ENCODE results near the gene IFT52.

Gene IFT52

GRCh38 chr20:43545837-43546578 is 44.7 kb upstream of the IFT52 start:
- Histone ChIP-seq H3K4me1 (ENCODE audit: insufficient read depth, insufficient read length) (peaks cover 5% of the 10 kb centered on the region), H3K9me3 (ENCODE audit: insufficient read depth, low read length) (peaks cover 15% of the 10 kb centered on the region; the same call in 1 of the 2 replicates), H3K9ac (ENCODE audit: insufficient read length, low read depth) (no peak overlapping the region), H3K4me3 (ENCODE audit: insufficient read length, low read depth) (no peak overlapping the region), H3K27me3 (ENCODE audit: insufficient read depth, insufficient read length) (no peaks in the 10 kb centered on the region), H3K36me3 (ENCODE audit: insufficient read depth, insufficient read length, low read length) (peaks cover 28% of the 10 kb centered on the region)
- no peak for TF ChIP-seq SUZ12 (IDR thresholded peaks at IDR 0.05; ENCODE audit: extremely low read depth, insufficient read depth, insufficient read length)
- TF ChIP-seq ZNF274 (IDR thresholded peaks at IDR 0.05; ENCODE audit: low read depth, low read length): no peak
- TF ChIP-seq YY1 (IDR thresholded peaks at IDR 0.05; ENCODE audit: insufficient read depth, insufficient read length): no peak
- DNase-seq (ENCODE audit: low read depth, low spot score): no peak

- Histone ChIP-seq H3K27me3 (ENCODE audit: insufficient read depth, insufficient read length) (no peaks in the 10 kb centered on the region), H3K4me1 (ENCODE audit: insufficient read depth, insufficient read length) (peaks cover 5% of the 10 kb centered on the region), H3K9me3 (ENCODE audit: insufficient read depth, low read length) (peaks cover 15% of the 10 kb centered on the region; the same call in 1 of the 2 replicates), H3K36me3 (ENCODE audit: insufficient read depth, insufficient read length, low read length) (peaks cover 15% of the 10 kb centered on the region), H3K9ac (ENCODE audit: insufficient read length, low read depth) (no peak overlapping the region), H3K4me3 (ENCODE audit: insufficient read length, low read depth) (no peak overlapping the region)
- DNase-seq (ENCODE audit: low read depth, low spot score): no peak
- TF ChIP-seq SUZ12 (IDR thresholded peaks at IDR 0.05; ENCODE audit: extremely low read depth, insufficient read depth, insufficient read length): no peak
- TF ChIP-seq YY1 (IDR thresholded peaks at IDR 0.05; ENCODE audit: insufficient read depth, insufficient read length): no peak
- no peak for TF ChIP-seq ZNF274 (IDR thresholded peaks at IDR 0.05; ENCODE audit: low read depth, low read length)
These were observed 42.4 kb upstream of the IFT52 start for GRCh38 chr20:43548273-43548880.

DNA sequence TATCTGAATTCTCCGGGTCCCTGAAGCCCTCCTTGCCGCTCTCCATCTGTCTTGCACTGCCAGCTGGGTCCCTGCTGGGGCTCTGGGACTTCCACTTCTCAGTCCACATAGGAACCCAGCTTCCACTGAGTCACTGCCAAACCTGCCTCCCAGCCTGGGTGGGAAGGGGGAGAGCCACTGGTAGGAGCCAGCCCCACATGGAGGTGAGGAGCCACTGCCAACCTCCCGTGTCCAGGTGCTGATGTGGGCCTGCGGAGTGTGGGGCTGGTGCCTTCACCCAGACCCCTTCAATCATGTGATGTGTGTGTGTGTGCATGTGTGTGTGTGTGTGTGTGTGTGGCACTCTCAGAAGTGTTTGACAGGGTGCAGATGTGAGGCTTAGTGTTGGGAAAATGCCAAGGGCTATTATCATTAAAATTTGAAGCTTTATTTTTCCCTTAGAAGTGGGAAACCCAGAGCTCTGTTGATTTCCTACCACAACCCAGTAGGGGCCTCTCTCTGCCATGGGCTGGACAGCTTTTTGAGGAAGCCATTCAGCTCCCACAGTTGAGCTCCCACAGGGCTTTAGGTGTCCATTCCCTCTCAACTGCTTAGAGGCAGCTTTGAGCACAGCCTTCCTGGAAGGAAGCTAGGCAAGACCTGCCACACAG is 41.2 kb upstream of the IFT52 start:
- Histone ChIP-seq H3K4me1 (ENCODE audit: insufficient read depth, insufficient read length) (peaks cover 5% of the 10 kb centered on the region), H3K27me3 (ENCODE audit: insufficient read depth, insufficient read length) (no peaks in the 10 kb centered on the region), H3K36me3 (ENCODE audit: insufficient read depth, insufficient read length, low read length) (peaks cover 9% of the 10 kb centered on the region), H3K9ac (ENCODE audit: insufficient read length, low read depth) (no peak overlapping the region), H3K4me3 (ENCODE audit: insufficient read length, low read depth) (no peak overlapping the region), H3K9me3 (ENCODE audit: insufficient read depth, low read length) (peaks cover 15% of the 10 kb centered on the region; the same call in 1 of the 2 replicates)
- no peak for TF ChIP-seq YY1 (IDR thresholded peaks at IDR 0.05; ENCODE audit: insufficient read depth, insufficient read length)
- TF ChIP-seq SUZ12 (IDR thresholded peaks at IDR 0.05; ENCODE audit: extremely low read depth, insufficient read depth, insufficient read length): no peak
- no peak for TF ChIP-seq ZNF274 (IDR thresholded peaks at IDR 0.05; ENCODE audit: low read depth, low read length)
- no peak for DNase-seq (ENCODE audit: low read depth, low spot score)

DNA sequence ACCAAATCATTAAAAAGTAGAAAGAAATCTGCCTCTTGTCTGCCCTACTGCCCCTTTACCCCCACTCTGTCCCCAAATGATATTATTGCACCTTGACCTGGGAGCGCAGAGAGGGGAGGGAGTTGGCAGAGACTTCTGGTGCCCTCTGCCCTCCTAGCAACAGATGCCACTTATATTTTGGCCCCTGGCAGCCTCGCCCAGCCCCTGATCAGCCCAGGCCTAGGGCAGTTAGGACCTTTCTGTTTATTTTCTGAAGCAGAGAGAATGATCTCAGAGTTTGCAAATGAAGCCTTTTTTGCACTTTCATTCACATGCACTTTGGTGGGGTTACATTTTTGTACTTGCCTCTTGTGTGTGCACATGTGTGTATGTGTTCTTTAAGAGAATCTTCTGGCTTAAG is 40.3 kb upstream of the IFT52 start:
- Histone ChIP-seq H3K4me1 (ENCODE audit: insufficient read depth, insufficient read length) (peaks cover 5% of the 10 kb centered on the region), H3K9ac (ENCODE audit: insufficient read length, low read depth) (no peak overlapping the region), H3K4me3 (ENCODE audit: insufficient read length, low read depth) (no peak overlapping the region), H3K27me3 (ENCODE audit: insufficient read depth, insufficient read length) (no peaks in the 10 kb centered on the region), H3K36me3 (ENCODE audit: insufficient read depth, insufficient read length, low read length) (peaks cover 9% of the 10 kb centered on the region), H3K9me3 (ENCODE audit: insufficient read depth, low read length) (peaks cover 15% of the 10 kb centered on the region; the same call in 1 of the 2 replicates)
- no peak for TF ChIP-seq YY1 (IDR thresholded peaks at IDR 0.05; ENCODE audit: insufficient read depth, insufficient read length)
- TF ChIP-seq SUZ12 (IDR thresholded peaks at IDR 0.05; ENCODE audit: extremely low read depth, insufficient read depth, insufficient read length): no peak
- TF ChIP-seq ZNF274 (IDR thresholded peaks at IDR 0.05; ENCODE audit: low read depth, low read length): no peak
- no peak for DNase-seq (ENCODE audit: low read depth, low spot score)

- Histone ChIP-seq H3K27me3 (ENCODE audit: insufficient read depth, insufficient read length) (no peaks in the 10 kb centered on the region), H3K4me3 (ENCODE audit: insufficient read length, low read depth) (no peak overlapping the region), H3K36me3 (ENCODE audit: insufficient read depth, insufficient read length, low read length) (peaks cover 1% of the 10 kb centered on the region), H3K4me1 (ENCODE audit: insufficient read depth, insufficient read length) (peaks cover 10% of the 10 kb centered on the region), H3K9ac (ENCODE audit: insufficient read length, low read depth) (no peak overlapping the region), H3K9me3 (ENCODE audit: insufficient read depth, low read length) (no peaks in the 10 kb centered on the region)
- DNase-seq (ENCODE audit: low read depth, low spot score): no peak
- TF ChIP-seq SUZ12 (IDR thresholded peaks at IDR 0.05; ENCODE audit: extremely low read depth, insufficient read depth, insufficient read length) (no peak), YY1 (IDR thresholded peaks at IDR 0.05; ENCODE audit: insufficient read depth, insufficient read length) (no peak), ZNF274 (IDR thresholded peaks at IDR 0.05; ENCODE audit: low read depth, low read length) (no peak)
These were observed 36.4 kb upstream of the IFT52 start for GRCh38 chr20:43554369-43554768.

DNA sequence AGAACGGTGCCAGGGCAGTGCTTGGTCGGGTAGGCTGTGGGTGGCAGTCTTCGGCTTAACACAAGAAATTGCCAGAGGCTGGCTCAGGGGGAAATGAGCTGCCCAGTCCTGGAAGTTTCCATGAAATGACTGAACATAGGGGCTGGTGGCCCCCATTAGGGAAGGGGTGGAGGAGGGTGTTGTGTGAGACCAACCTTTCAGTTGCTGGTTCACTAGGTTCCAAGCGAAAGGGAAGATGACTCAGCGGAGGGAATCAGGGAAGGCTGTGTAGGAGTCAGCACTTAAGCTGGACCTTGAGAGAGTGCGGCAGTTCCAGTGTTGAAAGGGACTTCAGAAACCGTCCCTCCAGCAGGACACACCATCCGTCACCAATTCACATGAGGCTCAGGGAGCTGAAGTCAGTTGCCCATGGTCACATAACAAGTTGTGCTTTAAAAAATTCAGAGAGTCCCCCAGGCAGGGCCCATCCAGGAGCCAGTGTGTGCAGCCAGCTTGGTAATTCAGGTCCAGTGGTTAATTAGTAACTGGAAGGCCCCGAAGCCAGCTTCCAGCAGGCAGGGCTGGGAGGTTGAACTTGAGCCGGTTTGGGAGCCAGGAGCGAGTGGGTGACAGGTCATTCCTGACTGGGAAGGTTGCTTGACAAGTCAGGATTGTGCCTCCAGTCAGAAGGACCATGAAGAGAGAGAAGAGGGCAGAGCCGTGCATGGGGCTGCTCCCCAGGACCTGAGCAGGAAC is 32.2 kb upstream of the IFT52 start, which contains the start of gene SGK2:
TSS of gene SGK2 (plus strand) at position 616 of the 735 bp plus-strand sequence. CDS start 7,469 bp downstream, outside the sequence.
- peaks cover 6% of the 10 kb centered on the region for H3K4me1 ChIP-seq (ENCODE audit: insufficient read depth, insufficient read length)
- no peak for DNase-seq (ENCODE audit: low read depth, low spot score)
- no peaks in the 10 kb centered on the region for H3K27me3 ChIP-seq (ENCODE audit: insufficient read depth, insufficient read length)
- no peak within 1 kb of the TSS for H3K4me3 ChIP-seq (ENCODE audit: insufficient read length, low read depth)
- no peaks in the 10 kb centered on the region for H3K9me3 ChIP-seq (ENCODE audit: insufficient read depth, low read length)
- H3K36me3 ChIP-seq (ENCODE audit: insufficient read depth, insufficient read length, low read length): no peaks in the 10 kb centered on the region
- TF ChIP-seq YY1 (IDR thresholded peaks at IDR 0.05; ENCODE audit: insufficient read depth, insufficient read length) (no peak), SUZ12 (IDR thresholded peaks at IDR 0.05; ENCODE audit: extremely low read depth, insufficient read depth, insufficient read length) (no peak), ZNF274 (IDR thresholded peaks at IDR 0.05; ENCODE audit: low read depth, low read length) (no peak)
- H3K9ac ChIP-seq (ENCODE audit: insufficient read length, low read depth): no peak within 1 kb of the TSS
